Osteoblast (primary cell): ENCODE measurements around the gene TBRG4. TPM values are rescaled to one million over a fixed set of nuclear protein-coding genes. Genes with fewer than 3 reads are reported as not detected.

Source experiments
- DNase-seq: peaks from one replicate; pipeline ENCODE4 v3.0.0; 2011; ENCODE audit warnings: low spot score, mixed read lengths; ENCODE audit not compliant: insufficient read length; ENCODE audit errors: missing footprints
- H2AFZ ChIP-seq: 2 replicates; pipeline ENCODE4 v1.6.0; 2011; ENCODE audit warnings: mild to moderate bottlenecking, low read length
- H3K27ac ChIP-seq: 2 replicates; pipeline ENCODE4 v1.5.1; 2011; ENCODE audit warnings: mild to moderate bottlenecking, low read depth, low read length, moderate library complexity
- H3K27me3 ChIP-seq: 2 replicates; pipeline ENCODE4 v1.6.0; 2012; ENCODE audit warnings: mild to moderate bottlenecking, control low read depth, inconsistent platforms, low read length, moderate library complexity; ENCODE audit not compliant: insufficient read depth
- H3K36me3 ChIP-seq: 2 replicates; pipeline ENCODE4 v1.5.1; 2011; ENCODE audit warnings: mild to moderate bottlenecking, low read length, control low read depth, moderate library complexity; ENCODE audit not compliant: insufficient read depth
- H3K4me1 ChIP-seq: 2 replicates; pipeline ENCODE4 v1.5.1; 2011; ENCODE audit warnings: mild to moderate bottlenecking, low read length, control low read depth, moderate library complexity; ENCODE audit not compliant: insufficient read depth
- H3K4me2 ChIP-seq: 2 replicates; pipeline ENCODE4 v1.6.0; 2011; ENCODE audit warnings: mild to moderate bottlenecking, low read length; ENCODE audit not compliant: insufficient read depth
- H3K4me3 ChIP-seq: fragments of 200-600 bp; sonication (generic); 3 replicates; pipeline ENCODE4 v1.5.1; 2012; ENCODE audit warnings: mild to moderate bottlenecking, low read length, inconsistent platforms; ENCODE audit not compliant: insufficient read depth
- H3K79me2 ChIP-seq: 2 replicates; pipeline ENCODE4 v1.6.0; 2012; ENCODE audit warnings: mild to moderate bottlenecking, low read length, control low read depth, inconsistent platforms; ENCODE audit not compliant: insufficient read depth
- H3K9me3 ChIP-seq: 2 replicates; pipeline ENCODE4 v1.5.1; 2011; ENCODE audit warnings: low read depth, low read length, control low read depth
- H4K20me1 ChIP-seq: 2 replicates; pipeline ENCODE4 v1.6.0; 2012; ENCODE audit warnings: mild to moderate bottlenecking, low read length, control low read depth; ENCODE audit not compliant: insufficient read depth
- total RNA-seq: library from RNA; depleted of rRNA; stranded (reverse); fragments of >200 nt; gene quantifications from 2 replicates; pipeline ENCODE4 v1.2.3, GENCODE V29; 2012
- TF ChIP-seq, protein P1 (sequence below): IDR thresholded peaks from 2 replicates; pipeline ENCODE4 v1.5.1; 2011; ENCODE audit warnings: mild to moderate bottlenecking, low read depth, low read length, moderate library complexity; ENCODE audit errors: extremely low read depth

The TBRG4 gene
- total RNA-seq, 1 donor = 43.1 TPM

DNA sequence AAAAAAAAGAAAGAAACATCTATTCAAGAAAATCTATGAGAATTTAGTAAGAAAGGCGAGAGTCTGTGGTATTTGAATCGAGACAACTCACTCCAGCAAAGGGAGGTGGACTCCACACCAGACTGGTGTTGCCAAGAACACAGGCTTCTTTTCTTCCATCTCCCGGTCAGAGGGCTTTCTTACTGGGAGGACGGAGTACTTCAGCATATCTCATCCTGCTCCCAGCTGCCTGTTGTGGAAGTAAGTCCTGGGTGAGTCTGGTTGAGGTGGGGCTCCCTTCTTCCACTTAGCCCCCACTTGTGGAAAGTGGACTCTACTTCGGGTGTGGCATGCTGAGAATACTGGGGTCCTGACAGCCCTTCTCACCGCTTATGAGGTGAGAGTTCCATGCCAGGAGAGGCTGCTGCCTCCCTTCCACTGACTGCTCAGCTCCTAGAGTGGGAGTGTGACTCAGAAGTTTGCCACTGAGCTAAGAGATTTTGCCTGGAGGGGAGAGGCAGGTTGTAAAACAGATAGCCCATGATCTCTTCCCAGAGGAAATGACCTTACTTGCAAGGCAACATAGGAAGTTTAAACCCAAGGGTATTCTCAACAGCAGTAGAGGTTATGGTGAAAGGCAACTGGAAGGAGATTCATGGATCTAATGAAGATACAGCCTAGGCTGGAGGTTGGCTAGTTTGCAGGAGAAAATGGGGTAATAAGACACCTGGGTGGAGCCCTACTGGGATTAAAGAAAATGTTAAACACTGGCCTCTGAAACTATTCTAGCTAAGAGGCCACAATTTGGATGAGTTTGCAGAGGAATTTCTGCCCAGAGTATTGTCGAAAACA is 19.2 kb downstream of the TBRG4 start:
- Histone ChIP-seq H4K20me1 (no peaks in the 10 kb centered on the region), H3K79me2 (no peaks in the 10 kb centered on the region), H3K9me3 (no peaks in the 10 kb centered on the region), H3K27ac (no peak overlapping the region), H3K4me2 (no peak overlapping the region), H3K27me3 (peaks cover 9% of the 10 kb centered on the region), H2AFZ (peak overlapping the region; percentile 26), H3K4me3 (no peak overlapping the region), H3K36me3 (no peaks in the 10 kb centered on the region), H3K4me1 (peaks cover 3% of the 10 kb centered on the region)
- DNase-seq = peak; percentile 97
- TF ChIP-seq, protein P1, sequence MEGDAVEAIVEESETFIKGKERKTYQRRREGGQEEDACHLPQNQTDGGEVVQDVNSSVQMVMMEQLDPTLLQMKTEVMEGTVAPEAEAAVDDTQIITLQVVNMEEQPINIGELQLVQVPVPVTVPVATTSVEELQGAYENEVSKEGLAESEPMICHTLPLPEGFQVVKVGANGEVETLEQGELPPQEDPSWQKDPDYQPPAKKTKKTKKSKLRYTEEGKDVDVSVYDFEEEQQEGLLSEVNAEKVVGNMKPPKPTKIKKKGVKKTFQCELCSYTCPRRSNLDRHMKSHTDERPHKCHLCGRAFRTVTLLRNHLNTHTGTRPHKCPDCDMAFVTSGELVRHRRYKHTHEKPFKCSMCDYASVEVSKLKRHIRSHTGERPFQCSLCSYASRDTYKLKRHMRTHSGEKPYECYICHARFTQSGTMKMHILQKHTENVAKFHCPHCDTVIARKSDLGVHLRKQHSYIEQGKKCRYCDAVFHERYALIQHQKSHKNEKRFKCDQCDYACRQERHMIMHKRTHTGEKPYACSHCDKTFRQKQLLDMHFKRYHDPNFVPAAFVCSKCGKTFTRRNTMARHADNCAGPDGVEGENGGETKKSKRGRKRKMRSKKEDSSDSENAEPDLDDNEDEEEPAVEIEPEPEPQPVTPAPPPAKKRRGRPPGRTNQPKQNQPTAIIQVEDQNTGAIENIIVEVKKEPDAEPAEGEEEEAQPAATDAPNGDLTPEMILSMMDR = no peak

DNA sequence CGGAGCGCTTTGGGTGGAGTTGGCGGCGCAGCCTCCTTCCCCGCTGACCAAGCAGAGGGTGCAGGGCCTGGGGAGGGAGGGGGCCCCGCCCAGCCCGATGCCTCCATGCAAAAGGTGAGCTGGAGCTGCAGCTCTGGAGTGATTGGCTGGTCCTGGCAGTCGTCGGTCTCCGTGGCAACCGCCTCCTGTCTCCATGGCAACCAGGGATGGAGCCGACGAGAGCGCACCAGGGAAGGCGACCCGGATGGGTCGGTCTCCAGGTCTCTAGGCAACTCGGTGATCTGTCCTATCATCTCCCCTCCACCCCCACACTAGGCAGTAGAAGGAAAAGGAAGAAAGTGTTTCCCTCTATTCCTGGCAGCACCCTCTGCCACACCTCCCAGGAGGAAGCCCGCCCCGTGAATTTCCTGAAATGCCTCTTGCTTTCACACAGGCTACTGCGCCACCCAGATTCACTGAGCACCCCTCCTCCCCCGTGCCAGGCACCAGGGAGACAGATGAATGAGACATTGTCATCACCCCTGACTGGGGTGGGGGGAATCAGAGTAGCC is 22.1 kb downstream of the TBRG4 start:
- peak; percentile 93 for DNase-seq
- peaks cover 9% of the 10 kb centered on the region for H3K27me3 ChIP-seq
- peak overlapping the region; percentile 67 for H3K4me3 ChIP-seq
- peaks cover 3% of the 10 kb centered on the region for H3K4me1 ChIP-seq
- no peaks in the 10 kb centered on the region for H3K9me3 ChIP-seq
- no peaks in the 10 kb centered on the region for H3K79me2 ChIP-seq
- H4K20me1 ChIP-seq = no peaks in the 10 kb centered on the region
- H3K36me3 ChIP-seq = no peaks in the 10 kb centered on the region
- TF ChIP-seq, protein P1 = no peak
- H3K4me2 ChIP-seq = peak overlapping the region; percentile 79
- peak overlapping the region; percentile 25 for H2AFZ ChIP-seq
- no peak overlapping the region for H3K27ac ChIP-seq

DNA sequence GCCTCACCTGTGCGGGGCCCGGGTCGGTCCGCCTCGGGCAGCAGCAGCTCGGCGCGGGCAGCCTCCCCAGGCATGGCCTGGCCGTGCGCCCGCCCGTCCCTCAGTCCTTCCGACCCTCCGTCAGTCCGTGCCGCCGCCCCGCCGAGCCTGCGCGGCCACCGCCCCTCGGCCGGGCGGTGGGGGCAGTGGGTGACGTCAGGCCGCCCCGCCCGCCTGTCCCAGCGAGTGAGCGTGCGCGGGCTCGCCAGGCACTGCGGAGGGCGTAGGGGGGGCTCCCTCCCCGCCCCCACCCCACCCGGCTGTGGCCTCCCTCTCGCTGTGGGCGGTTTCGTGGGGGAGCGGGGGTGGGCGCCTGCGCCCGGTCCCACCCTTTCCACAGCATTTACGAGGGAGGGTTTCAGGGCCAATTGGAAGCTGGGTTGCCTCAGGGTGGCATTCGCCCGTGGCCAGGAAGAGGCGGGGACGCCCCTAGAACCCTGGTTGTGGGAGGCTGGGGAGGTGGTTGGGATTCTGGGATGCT is 22.6 kb downstream of the TBRG4 start, which contains the start of gene NACAD:
TSS of gene NACAD (minus strand) at position 149 of the 520 bp plus-strand sequence. CDS start at position 74, 75 bp downstream.
- Histone ChIP-seq H3K4me2 (peak within 1 kb of the TSS; percentile 79), H3K79me2 (no peaks in the 10 kb centered on the region), H3K4me3 (peak within 1 kb of the TSS; percentile 67), H3K27ac (no peak within 1 kb of the TSS), H2AFZ (peak within 1 kb of the TSS; percentile 25), H4K20me1 (no peaks in the 10 kb centered on the region), H3K27me3 (peaks cover 9% of the 10 kb centered on the region), H3K36me3 (no peaks in the 10 kb centered on the region), H3K4me1 (peaks cover 3% of the 10 kb centered on the region), H3K9me3 (no peaks in the 10 kb centered on the region)
- DNase-seq = peak; percentile 91
- TF ChIP-seq, protein P1 = no peak
